GM12801 (cell line): ENCODE measurements around the gene TRPC6.

ENCODE experiments used
- TF ChIP-seq, protein P1 (sequence below): IDR thresholded peaks from one replicate; pipeline ENCODE4 v1.5.1; 2011; ENCODE audit warnings: control low read depth; ENCODE audit not compliant: insufficient read length; ENCODE audit errors: extremely low read depth

TRPC6 gene

GRCh38 chr11:101521821-101522220 lies 62.0 kb downstream of the TRPC6 start:
- TF ChIP-seq, protein P1, sequence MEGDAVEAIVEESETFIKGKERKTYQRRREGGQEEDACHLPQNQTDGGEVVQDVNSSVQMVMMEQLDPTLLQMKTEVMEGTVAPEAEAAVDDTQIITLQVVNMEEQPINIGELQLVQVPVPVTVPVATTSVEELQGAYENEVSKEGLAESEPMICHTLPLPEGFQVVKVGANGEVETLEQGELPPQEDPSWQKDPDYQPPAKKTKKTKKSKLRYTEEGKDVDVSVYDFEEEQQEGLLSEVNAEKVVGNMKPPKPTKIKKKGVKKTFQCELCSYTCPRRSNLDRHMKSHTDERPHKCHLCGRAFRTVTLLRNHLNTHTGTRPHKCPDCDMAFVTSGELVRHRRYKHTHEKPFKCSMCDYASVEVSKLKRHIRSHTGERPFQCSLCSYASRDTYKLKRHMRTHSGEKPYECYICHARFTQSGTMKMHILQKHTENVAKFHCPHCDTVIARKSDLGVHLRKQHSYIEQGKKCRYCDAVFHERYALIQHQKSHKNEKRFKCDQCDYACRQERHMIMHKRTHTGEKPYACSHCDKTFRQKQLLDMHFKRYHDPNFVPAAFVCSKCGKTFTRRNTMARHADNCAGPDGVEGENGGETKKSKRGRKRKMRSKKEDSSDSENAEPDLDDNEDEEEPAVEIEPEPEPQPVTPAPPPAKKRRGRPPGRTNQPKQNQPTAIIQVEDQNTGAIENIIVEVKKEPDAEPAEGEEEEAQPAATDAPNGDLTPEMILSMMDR = no peak

DNA sequence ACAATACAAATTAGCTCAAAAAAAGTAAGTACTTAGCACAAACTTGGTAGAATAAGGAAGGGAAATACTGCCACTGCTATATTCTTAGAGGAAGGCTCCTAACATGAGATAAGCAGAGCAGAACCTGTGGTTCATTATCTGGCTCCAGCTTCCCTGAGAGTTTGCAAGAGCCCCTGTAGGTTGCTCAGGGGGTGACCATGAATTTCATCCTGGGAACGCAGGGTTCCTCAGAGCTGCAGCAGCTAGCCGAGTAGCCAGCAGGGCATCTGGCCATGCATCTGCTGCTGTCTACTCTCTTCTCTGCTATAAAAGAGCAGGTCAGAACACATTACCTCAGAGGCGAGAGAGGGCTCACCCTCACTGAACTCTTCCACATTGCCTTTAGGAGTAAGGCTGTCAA lies 67.3 kb downstream of the TRPC6 start:
- TF ChIP-seq, protein P1 = no peak

GRCh38 chr11:101511065-101511464 lies 72.7 kb downstream of the TRPC6 start:
- TF ChIP-seq, protein P1 = no peak

GRCh38 chr11:101510591-101510990 lies 73.2 kb downstream of the TRPC6 start:
- TF ChIP-seq, protein P1 = no peak

- TF ChIP-seq, protein P1 = no peak
These were observed 73.9 kb downstream of the TRPC6 start for GRCh38 chr11:101509922-101510321.

DNA sequence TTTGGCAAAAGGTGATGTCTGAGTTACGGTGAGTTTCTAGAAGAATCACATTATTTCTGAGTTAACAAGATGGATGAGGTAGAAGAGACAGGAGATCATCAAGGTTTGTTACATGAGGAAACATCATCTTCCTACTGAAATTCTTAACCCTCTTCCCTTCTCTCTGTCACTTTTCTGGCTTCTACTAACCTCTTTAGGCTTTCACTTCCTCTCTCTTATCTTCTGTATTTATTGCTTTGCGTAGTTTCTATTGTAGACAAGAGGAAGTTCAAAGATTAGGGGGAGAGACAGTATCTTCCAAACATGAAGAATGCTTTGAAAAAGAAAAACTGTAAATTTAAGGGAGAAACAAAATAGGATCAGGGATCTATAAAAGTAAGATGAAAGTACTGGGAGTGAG lies 75.4 kb downstream of the TRPC6 start:
- TF ChIP-seq, protein P1 = no peak

DNA sequence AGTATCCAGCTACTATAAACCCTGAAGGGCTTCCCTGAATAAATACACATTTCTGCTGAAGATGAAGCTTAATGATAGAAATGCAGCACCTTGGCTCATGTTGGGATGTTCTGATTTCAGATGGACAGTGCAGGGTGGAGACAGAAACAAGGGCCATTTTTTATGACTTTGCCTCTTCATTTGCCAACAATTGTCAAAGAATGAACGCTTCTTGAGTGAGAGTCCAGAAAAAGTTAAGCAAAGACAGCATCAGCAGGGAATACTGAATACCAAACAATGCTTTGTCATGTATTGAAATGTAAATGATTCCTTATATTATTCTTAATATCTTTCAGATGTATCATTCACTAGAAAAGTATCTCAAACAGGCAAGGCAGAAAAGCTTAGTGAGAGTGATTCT lies 84.9 kb downstream of the TRPC6 start:
- TF ChIP-seq, protein P1 = no peak

GRCh38 chr11:101497291-101497690 lies 86.5 kb downstream of the TRPC6 start:
- TF ChIP-seq, protein P1 = no peak
